ENCODE data around the gene FCF1.

The FCF1 gene

GRCh38 chr14:74712499-74713394 lies at the start of gene FCF1, which contains the start of gene AREL1:
FCF1 (plus strand) TSS chr14:74713144; CDS start chr14:74713198, 54 bp downstream.
AREL1 (minus strand) TSS chr14:74713080; CDS start chr14:74685615, 27,465 bp downstream.
- peak within 1 kb of the TSS; percentile 88 for H3K4me3 ChIP-seq (ENCODE audit: low read length)
- TF ChIP-seq ZNF274 (IDR thresholded peaks at IDR 0.05; ENCODE audit: low read depth, low read length), result no peak

- no peak overlapping the region for H3K4me3 ChIP-seq (ENCODE audit: low read length)
- TF ChIP-seq ZNF274 (IDR thresholded peaks at IDR 0.05; ENCODE audit: low read depth, low read length), result no peak
Measured at GRCh38 chr14:74663884-74664283, 49.1 kb upstream of the FCF1 start.

- TF ChIP-seq ZNF274 (IDR thresholded peaks at IDR 0.05; ENCODE audit: low read depth, low read length), result no peak
Measured at GRCh38 chr14:74664717-74665116, 48.2 kb upstream of the FCF1 start.

DNA sequence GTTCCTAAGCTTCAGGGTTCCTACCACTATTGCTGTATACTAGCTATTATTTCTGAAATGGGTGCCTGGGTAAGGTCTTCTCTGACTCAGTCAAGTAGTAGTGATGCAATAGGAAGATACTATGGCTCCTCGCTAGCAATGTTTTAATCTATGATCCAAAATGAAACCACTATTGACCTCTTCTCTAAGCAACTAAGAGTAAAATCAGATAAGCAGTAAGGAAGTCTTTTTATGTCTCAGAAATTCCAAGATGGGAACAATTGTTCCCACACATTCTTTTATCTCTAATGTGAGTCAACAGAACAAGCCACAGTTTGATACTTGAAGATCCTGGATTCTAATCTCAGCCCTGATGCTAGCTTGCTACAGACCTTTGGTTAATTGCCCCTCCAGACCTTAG lies 45.2 kb upstream of the FCF1 start:
- TF ChIP-seq ZNF274 (IDR thresholded peaks at IDR 0.05; ENCODE audit: low read depth, low read length), result no peak
- no peak overlapping the region for H3K4me3 ChIP-seq (ENCODE audit: low read length)

More at GRCh38 chr14:74664717-74665116, 48.2 kb upstream of the FCF1 start:
- H3K4me3 ChIP-seq (ENCODE audit: low read length), result no peak overlapping the region

- no peak for TF ChIP-seq ZNF274 (IDR thresholded peaks at IDR 0.05; ENCODE audit: low read depth, low read length)
- no peak overlapping the region for H3K4me3 ChIP-seq (ENCODE audit: low read length)
Measured at GRCh38 chr14:74669256-74669655, 43.7 kb upstream of the FCF1 start.

- H3K4me3 ChIP-seq (ENCODE audit: low read length), result no peak overlapping the region
- no peak for TF ChIP-seq ZNF274 (IDR thresholded peaks at IDR 0.05; ENCODE audit: low read depth, low read length)
Measured at GRCh38 chr14:74669846-74670245, 43.1 kb upstream of the FCF1 start.

DNA sequence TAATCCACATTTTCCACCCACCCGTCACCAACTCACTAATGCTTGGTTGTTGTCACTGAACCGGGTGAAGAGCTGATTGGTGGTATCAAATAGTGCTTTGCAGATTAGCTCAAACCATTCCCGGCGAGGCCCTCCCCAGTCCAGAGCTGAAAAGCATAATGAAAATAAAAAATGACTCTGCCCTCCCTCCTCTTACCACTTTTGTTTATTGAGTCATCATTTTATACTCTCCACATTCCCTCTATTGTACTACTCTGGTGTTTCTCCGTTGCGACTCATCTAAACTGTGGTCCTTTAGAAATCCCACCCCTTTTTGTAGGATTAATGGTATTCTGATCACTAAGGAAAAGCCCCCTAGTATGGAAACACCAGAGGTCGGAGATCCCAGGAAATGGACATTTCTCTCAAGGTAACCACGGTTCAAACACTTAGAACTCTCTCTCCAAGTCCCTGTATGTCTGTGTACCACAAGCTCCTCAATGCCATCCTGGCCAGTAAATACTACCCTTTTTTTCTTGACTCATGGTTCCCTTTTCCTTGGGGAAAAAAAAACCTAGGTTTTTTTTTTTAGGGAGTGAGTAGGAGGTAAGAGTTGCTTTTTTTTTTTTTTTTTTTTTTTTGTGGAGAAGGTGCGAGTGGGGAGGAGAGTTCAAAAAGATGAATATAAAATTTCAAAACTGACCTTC lies 42.1 kb upstream of the FCF1 start:
- TF ChIP-seq ZNF274 (IDR thresholded peaks at IDR 0.05; ENCODE audit: low read depth, low read length), result no peak

GRCh38 chr14:74671789-74672188 lies 41.2 kb upstream of the FCF1 start:
- no peak for TF ChIP-seq ZNF274 (IDR thresholded peaks at IDR 0.05; ENCODE audit: low read depth, low read length)
- no peak overlapping the region for H3K4me3 ChIP-seq (ENCODE audit: low read length)

More for the DNA sequence above, 42.1 kb upstream of the FCF1 start:
- no peak overlapping the region for H3K4me3 ChIP-seq (ENCODE audit: low read length)

- H3K4me3 ChIP-seq (ENCODE audit: low read length), result no peak overlapping the region
- no peak for TF ChIP-seq ZNF274 (IDR thresholded peaks at IDR 0.05; ENCODE audit: low read depth, low read length)
Measured at GRCh38 chr14:74673768-74674167, 39.2 kb upstream of the FCF1 start.

DNA sequence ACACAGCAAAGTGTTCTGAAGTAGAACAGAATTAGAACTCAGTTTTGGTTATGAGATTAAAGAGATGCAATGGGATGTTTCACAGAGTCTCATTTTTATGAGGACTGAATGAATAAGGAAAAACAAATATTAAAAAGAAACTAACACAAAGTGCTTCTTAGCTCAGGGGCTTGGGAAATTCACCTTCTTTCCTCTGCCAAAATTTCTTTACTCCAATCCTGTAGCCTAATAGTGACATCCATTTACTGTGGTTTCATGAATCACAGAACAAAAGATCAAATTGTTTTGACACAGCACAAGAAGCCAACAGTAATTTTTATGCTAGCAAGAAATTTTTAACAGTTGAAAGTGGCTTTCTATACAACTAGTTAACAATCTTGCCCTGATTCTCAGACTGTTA lies 37.7 kb upstream of the FCF1 start:
- H3K4me3 ChIP-seq (ENCODE audit: low read length), result no peak overlapping the region
- TF ChIP-seq ZNF274 (IDR thresholded peaks at IDR 0.05; ENCODE audit: low read depth, low read length), result no peak

GRCh38 chr14:74682169-74682952 lies 30.6 kb upstream of the FCF1 start:
- TF ChIP-seq ZNF274 (IDR thresholded peaks at IDR 0.05; ENCODE audit: low read depth, low read length), result no peak
- no peak overlapping the region for H3K4me3 ChIP-seq (ENCODE audit: low read length)

- TF ChIP-seq ZNF274 (IDR thresholded peaks at IDR 0.05; ENCODE audit: low read depth, low read length), result no peak
- no peak overlapping the region for H3K4me3 ChIP-seq (ENCODE audit: low read length)
Measured at GRCh38 chr14:74683406-74683805, 29.5 kb upstream of the FCF1 start.

DNA sequence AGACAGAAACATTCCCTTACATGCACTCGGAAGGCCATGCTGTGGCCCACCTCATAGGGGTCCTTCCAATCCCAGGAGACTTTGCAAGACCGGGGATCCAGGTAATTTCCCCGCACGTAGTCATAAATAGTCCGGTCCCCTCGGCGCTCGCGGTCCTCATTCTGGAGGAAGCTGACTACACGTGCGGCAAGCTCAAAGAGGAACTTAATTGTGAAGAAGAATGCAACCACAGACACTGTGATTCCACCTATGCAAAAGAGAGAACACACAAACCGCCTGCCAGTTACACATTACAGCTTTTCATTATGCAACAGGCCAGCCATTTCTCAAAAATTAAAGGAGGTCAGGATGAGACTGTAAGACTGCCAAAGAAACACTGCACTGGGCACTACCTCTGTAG lies 28.5 kb upstream of the FCF1 start:
- TF ChIP-seq ZNF274 (IDR thresholded peaks at IDR 0.05; ENCODE audit: low read depth, low read length), result no peak

GRCh38 chr14:74685056-74685455 lies 27.9 kb upstream of the FCF1 start:
- TF ChIP-seq ZNF274 (IDR thresholded peaks at IDR 0.05; ENCODE audit: low read depth, low read length), result no peak
- H3K4me3 ChIP-seq (ENCODE audit: low read length), result no peak overlapping the region; the same call in 1 of the 2 replicates

More for the DNA sequence above, 28.5 kb upstream of the FCF1 start:
- no peak overlapping the region; the same call in 1 of the 2 replicates for H3K4me3 ChIP-seq (ENCODE audit: low read length)
